H9 (cell line): ENCODE measurements around the gene BRAT1. TPM values are rescaled to one million over a fixed set of nuclear protein-coding genes. Genes with fewer than 3 reads are reported as not detected.

Experiments used
- DNase-seq: peaks from one replicate; pipeline ENCODE4 v3.0.0-alpha.2; 2017
- H2AFZ ChIP-seq: one replicate; pipeline ENCODE4 v1.6.1; 2013; ENCODE audit warnings: mild to moderate bottlenecking, low read length, control low read depth, moderate library complexity
- H2AK5ac ChIP-seq: 2 replicates; pipeline ENCODE4 v1.6.1; 2013; ENCODE audit warnings: low read length, control low read depth, mixed read lengths; ENCODE audit not compliant: insufficient read length
- H2BK120ac ChIP-seq: one replicate; pipeline ENCODE4 v1.6.1; 2013; ENCODE audit warnings: low read depth, mild to moderate bottlenecking, low read length, control low read depth, inconsistent platforms; ENCODE audit not compliant: poor library complexity, severe bottlenecking
- H2BK12ac ChIP-seq: 2 replicates; pipeline ENCODE4 v1.6.1; 2013; ENCODE audit warnings: low read length, control low read depth, mixed read lengths, low read depth; ENCODE audit not compliant: insufficient read length
- H2BK15ac ChIP-seq: 2 replicates; pipeline ENCODE4 v1.6.1; 2013; ENCODE audit warnings: low read depth, low read length, control low read depth
- H2BK20ac ChIP-seq: one replicate; pipeline ENCODE4 v1.6.1; 2013; ENCODE audit warnings: low read depth, mild to moderate bottlenecking, low read length, control low read depth, inconsistent platforms; ENCODE audit not compliant: poor library complexity, severe bottlenecking
- H2BK5ac ChIP-seq: 2 replicates; pipeline ENCODE4 v1.6.1; 2013; ENCODE audit warnings: low read length, control low read depth, mixed read lengths; ENCODE audit not compliant: insufficient read length
- H3K14ac ChIP-seq: 2 replicates; pipeline ENCODE4 v1.6.1; 2013; ENCODE audit warnings: low read length, control low read depth; ENCODE audit not compliant: insufficient read depth
- H3K18ac ChIP-seq: 2 replicates; pipeline ENCODE4 v1.6.1; 2013; ENCODE audit warnings: low read depth, mild to moderate bottlenecking, mixed read lengths, low read length, control low read depth; ENCODE audit not compliant: insufficient read length
- H3K23ac ChIP-seq: 2 replicates; pipeline ENCODE4 v1.6.1; 2013; ENCODE audit warnings: low read length, control low read depth, mixed read lengths, low read depth; ENCODE audit not compliant: insufficient read length
- H3K23me2 ChIP-seq: 2 replicates; pipeline ENCODE4 v1.6.1; 2013; ENCODE audit warnings: low read depth, mild to moderate bottlenecking, mixed read lengths, low read length, control low read depth; ENCODE audit not compliant: insufficient read length, poor library complexity, severe bottlenecking
- H3K27ac ChIP-seq: 2 replicates; pipeline ENCODE4 v1.5.1; 2013; ENCODE audit warnings: low read length, control low read depth, mixed read lengths, low read depth; ENCODE audit not compliant: insufficient read length
- H3K27me3 ChIP-seq: 2 replicates; pipeline ENCODE4 v1.6.1; 2013; ENCODE audit warnings: low read length, control low read depth, inconsistent platforms; ENCODE audit not compliant: insufficient read depth
- H3K4ac ChIP-seq: 2 replicates; pipeline ENCODE4 v1.6.1; 2013; ENCODE audit warnings: low read depth, mild to moderate bottlenecking, control low read depth, inconsistent platforms, low read length, moderate library complexity
- H3K4me1 ChIP-seq: 2 replicates; pipeline ENCODE4 v1.6.1; 2013; ENCODE audit warnings: low read length, control low read depth, inconsistent platforms; ENCODE audit not compliant: insufficient read depth
- H3K4me2 ChIP-seq: 2 replicates; pipeline ENCODE4 v1.6.1; 2013; ENCODE audit warnings: low read length, control low read depth, mixed read lengths; ENCODE audit not compliant: insufficient read length, insufficient read depth
- H3K56ac ChIP-seq: 2 replicates; pipeline ENCODE4 v1.6.1; 2013; ENCODE audit warnings: low read depth, mild to moderate bottlenecking, mixed read lengths, low read length, control low read depth; ENCODE audit not compliant: insufficient read length
- H3K79me1 ChIP-seq: 2 replicates; pipeline ENCODE4 v1.6.1; 2013; ENCODE audit warnings: low read depth, mild to moderate bottlenecking, moderate library complexity, low read length, control low read depth, inconsistent platforms; ENCODE audit not compliant: insufficient read depth, poor library complexity, severe bottlenecking
- H3K79me2 ChIP-seq: 2 replicates; pipeline ENCODE4 v1.6.1; 2013; ENCODE audit warnings: low read length, control low read depth, inconsistent platforms; ENCODE audit not compliant: insufficient read depth
- H3K9ac ChIP-seq: 2 replicates; pipeline ENCODE4 v1.6.1; 2013; ENCODE audit warnings: low read length, control low read depth, mixed read lengths; ENCODE audit not compliant: insufficient read length; ENCODE audit errors: extremely low read depth
- H3K9me3 ChIP-seq: one replicate; pipeline ENCODE4 v1.6.1; 2013; ENCODE audit warnings: low read depth, low read length, inconsistent platforms; ENCODE audit not compliant: control insufficient read depth
- H3T11ph ChIP-seq: one replicate; pipeline ENCODE4 v1.6.1; 2013; ENCODE audit warnings: mild to moderate bottlenecking, low read length, control low read depth, inconsistent platforms
- H4K20me1 ChIP-seq: one replicate; pipeline ENCODE4 v1.6.1; 2013; ENCODE audit not compliant: control insufficient read depth, insufficient read length, insufficient read depth
- H4K5ac ChIP-seq: 2 replicates; pipeline ENCODE4 v1.6.1; 2013; ENCODE audit warnings: low read depth, mild to moderate bottlenecking, mixed read lengths, low read length, control low read depth; ENCODE audit not compliant: insufficient read length
- H4K8ac ChIP-seq: replicated peaks from 2 replicates; pipeline ENCODE4 v1.6.1; 2013; ENCODE audit warnings: low read length, control low read depth, mixed read lengths, low read depth; ENCODE audit not compliant: insufficient read length
- H4K91ac ChIP-seq: 2 replicates; pipeline ENCODE4 v1.6.1; 2013; ENCODE audit warnings: low read depth, mild to moderate bottlenecking, moderate library complexity, mixed read lengths, low read length, control low read depth; ENCODE audit not compliant: insufficient read length
- H3K27ac Mint-ChIP-seq, 3 experiments: 2 replicates in 2 of 3; 3 replicates in 1 of 3; pipeline ENCODE4 v1.8.0; 2020 to 2021; ENCODE audit warnings: mixed read lengths in 3 of 3, mild to moderate bottlenecking in 1 of 3, moderate library complexity in 1 of 3
- H3K27me3 Mint-ChIP-seq: 2 replicates; pipeline ENCODE4 v1.8.0; 2021; ENCODE audit warnings: low read depth, mild to moderate bottlenecking, moderate library complexity, mixed read lengths
- H3K36me3 Mint-ChIP-seq, 3 experiments: 2 replicates in 2 of 3; 3 replicates in 1 of 3; pipeline ENCODE4 v1.8.0; 2020 to 2021; ENCODE audit warnings: low read depth in 3 of 3, mixed read lengths in 3 of 3; ENCODE audit not compliant: insufficient read depth in 1 of 3
- H3K4me1 Mint-ChIP-seq, 2 experiments: 2 replicates each; pipeline ENCODE4 v1.8.0; 2020; ENCODE audit warnings: mixed read lengths in 2 of 2
- H3K4me3 Mint-ChIP-seq, 2 experiments: 2 replicates in 1 of 2; 3 replicates in 1 of 2; pipeline ENCODE4 v1.8.0; 2020 to 2021; ENCODE audit warnings: mild to moderate bottlenecking in 2 of 2, mixed read lengths in 2 of 2, moderate library complexity in 1 of 2
- H3K9me3 Mint-ChIP-seq, 2 experiments: 2 replicates in 1 of 2; 3 replicates in 1 of 2; pipeline ENCODE4 v1.8.0; 2020; ENCODE audit warnings: mild to moderate bottlenecking in 2 of 2, mixed read lengths in 2 of 2, moderate library complexity in 1 of 2
- CTCF ChIP-seq: fragments of 200-600 bp; sonication (generic); conservative IDR thresholded peaks from 3 replicates; pipeline ENCODE4 v1.8.0; 2021; ENCODE audit warnings: antibody characterized with exemption, mild to moderate bottlenecking
- WGBS: extraction: QIAGEN DNeasy Blood & Tissue Kit; methylation state at CpG from one replicate; pipeline ENCODE4 v1.1.7; 2013; ENCODE audit warnings: missing lambda C conversion rate, low lambda C conversion rate, mixed read lengths; ENCODE audit not compliant: insufficient read length; ENCODE audit errors: extremely low coverage; 5-methylcytosine and 5-hydroxymethylcytosine counted together
- total RNA-seq: library from RNA; stranded (reverse); gene quantifications from 2 replicates; pipeline ENCODE4 v1.2.1, GENCODE V29; 2021

The BRAT1 gene
- total RNA-seq, 1 experiment from 2014 or later = 41.2 TPM

- Histone ChIP-seq H3K27me3 (no peaks in the 10 kb centered on the region), H2BK5ac (no peak overlapping the region), H3K14ac (no peak overlapping the region; the same call in 1 of the 2 replicates), H3K9ac (no peak overlapping the region), H2AFZ (no peak overlapping the region), H3K27ac (no peak overlapping the region), H3K18ac (no peak overlapping the region), H3K4me2 (no peak overlapping the region), H4K91ac (no peak overlapping the region), H4K20me1 (no peaks in the 10 kb centered on the region), H3T11ph (no peak overlapping the region), H4K5ac (no peak overlapping the region), H2AK5ac (no peak overlapping the region), H3K4me1 (no peaks in the 10 kb centered on the region), H2BK15ac (no peak overlapping the region), H3K79me1 (no peaks in the 10 kb centered on the region), H3K23me2 (no peaks in the 10 kb centered on the region), H3K23ac (no peak overlapping the region), H4K8ac (no peak overlapping the region), H3K4ac (no peak overlapping the region), H3K9me3 (no peaks in the 10 kb centered on the region), H2BK120ac (no peak overlapping the region), H3K56ac (no peak overlapping the region), H3K79me2 (no peaks in the 10 kb centered on the region), H2BK20ac (no peak overlapping the region), H2BK12ac (no peak overlapping the region)
- Mint-ChIP-seq H3K27me3 (no peaks in the 10 kb centered on the region), H3K27ac (peak overlapping the region; percentile 27 to 77 (median 38); a peak in 4 of 7 replicates), H3K4me1 (peaks cover 9 to 21% of the 10 kb centered on the region in 2 experiments), H3K36me3 (peaks cover 0 to 4% (median 0%) of the 10 kb centered on the region in 3 experiments; a peak in 2 of 7 replicates), H3K9me3 (no peaks in the 10 kb centered on the region), H3K4me3 (peak overlapping the region in 1 of 2 experiments; percentile 22; a peak in 2 of 5 replicates)
- DNase-seq = no peak
- WGBS = no CpG with 5 or more reads among the region's 9 CpGs
- no peak for TF ChIP-seq CTCF
Observed at GRCh38 chr7:2587134-2587533, 31.8 kb upstream of the BRAT1 start.
